Eye (tissue), 1 donor: ENCODE measurements around the gene COL25A1.
"Not testable (repeated sequence)": the region's sequence is repeated elsewhere in the genome, so short reads cannot be mapped to it uniquely, and the experiment has no call there.

Experiments
- DNase-seq: peaks from one replicate; pipeline ENCODE4 v3.0.0-alpha.2; 2015

The COL25A1 gene

GRCh38 chr4:109004418-109004817 is 298.0 kb downstream of the COL25A1 start:
- DNase-seq: no peak

GRCh38 chr4:109003964-109004363 is 298.5 kb downstream of the COL25A1 start:
- DNase-seq: no peak

- DNase-seq: peak; percentile 6
Measured at GRCh38 chr4:108991551-108992328, 310.7 kb downstream of the COL25A1 start.

- DNase-seq: no peak
Measured at GRCh38 chr4:108988464-108989195, 313.8 kb downstream of the COL25A1 start.

GRCh38 chr4:108984495-108984894 is 318.0 kb downstream of the COL25A1 start:
- not testable (repeated sequence) for DNase-seq

- DNase-seq: peak; percentile 41
Measured at GRCh38 chr4:108982402-108983185, 319.9 kb downstream of the COL25A1 start.

GRCh38 chr4:108980455-108981239 is 321.8 kb downstream of the COL25A1 start:
- DNase-seq: peak; percentile 27

GRCh38 chr4:108979759-108980158 is 322.7 kb downstream of the COL25A1 start:
- DNase-seq: peak; percentile 14

GRCh38 chr4:108978066-108978465 is 324.4 kb downstream of the COL25A1 start:
- no peak for DNase-seq

GRCh38 chr4:108972613-108973283 is 329.7 kb downstream of the COL25A1 start:
- no peak for DNase-seq

GRCh38 chr4:108971473-108971872 is 331.0 kb downstream of the COL25A1 start:
- no peak for DNase-seq

GRCh38 chr4:108965472-108966076 is 336.9 kb downstream of the COL25A1 start:
- peak; percentile 39 for DNase-seq

- peak; percentile 46 for DNase-seq
Measured at GRCh38 chr4:108965016-108965415, 337.4 kb downstream of the COL25A1 start.

GRCh38 chr4:108963910-108964309 is 338.5 kb downstream of the COL25A1 start:
- DNase-seq: no peak

GRCh38 chr4:108959491-108959890 is 343.0 kb downstream of the COL25A1 start:
- no peak for DNase-seq

- DNase-seq: no peak
Measured at GRCh38 chr4:108954880-108955279, 347.6 kb downstream of the COL25A1 start.

GRCh38 chr4:108953941-108954340 is 348.5 kb downstream of the COL25A1 start:
- no peak for DNase-seq

GRCh38 chr4:108950158-108950915 is 352.1 kb downstream of the COL25A1 start:
- DNase-seq: no peak

GRCh38 chr4:108947526-108947925 is 354.9 kb downstream of the COL25A1 start:
- DNase-seq: no peak

- no peak for DNase-seq
Measured at GRCh38 chr4:108946237-108946636, 356.2 kb downstream of the COL25A1 start.
